NCI-H1105 treated with DMSO at 0.1 percent for 48 hours (cell line): Measurements from ENCODE around the gene SLC36A4.
"Not testable (repeated sequence)": the region's sequence is repeated elsewhere in the genome, so short reads cannot be mapped to it uniquely, and the experiment has no call there.

Source experiments
- DNase-seq: peaks from one replicate; lab custom pipeline; 2025; lab: John Stamatoyannopoulos, UW

SLC36A4 gene

DNA sequence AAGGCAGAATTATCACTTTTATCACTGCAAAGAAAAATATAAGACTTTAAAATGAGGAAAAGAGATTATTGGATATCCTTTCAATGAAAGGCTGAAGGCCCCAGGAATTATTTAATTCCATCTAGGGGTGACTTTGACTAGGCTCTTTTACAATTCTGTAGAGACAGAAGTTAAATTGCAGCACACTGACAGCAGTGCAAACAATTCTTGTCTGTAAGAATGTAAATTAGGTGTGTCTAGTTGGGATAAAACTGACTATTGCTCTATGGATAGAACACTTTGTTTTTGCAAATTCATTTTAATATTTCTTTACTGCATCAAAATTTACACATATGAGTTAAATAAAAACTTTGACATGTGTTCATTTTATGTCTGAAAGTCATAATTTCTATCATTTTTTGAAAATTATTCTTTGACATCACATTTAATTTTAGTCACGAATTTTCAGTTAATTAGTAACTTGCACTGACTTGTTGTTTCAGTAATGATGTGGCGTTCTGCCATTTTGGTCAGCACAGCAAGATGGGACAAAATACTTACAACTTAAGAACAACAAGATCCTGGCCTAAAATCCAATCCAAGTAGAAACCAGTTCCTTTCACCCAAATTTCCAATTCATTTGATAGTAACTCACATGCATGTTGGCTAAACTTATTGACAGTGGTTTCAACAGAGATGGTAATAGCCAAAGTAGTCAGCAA, 75.1 kb downstream of the SLC36A4 start:
- DNase-seq = no peak

DNA sequence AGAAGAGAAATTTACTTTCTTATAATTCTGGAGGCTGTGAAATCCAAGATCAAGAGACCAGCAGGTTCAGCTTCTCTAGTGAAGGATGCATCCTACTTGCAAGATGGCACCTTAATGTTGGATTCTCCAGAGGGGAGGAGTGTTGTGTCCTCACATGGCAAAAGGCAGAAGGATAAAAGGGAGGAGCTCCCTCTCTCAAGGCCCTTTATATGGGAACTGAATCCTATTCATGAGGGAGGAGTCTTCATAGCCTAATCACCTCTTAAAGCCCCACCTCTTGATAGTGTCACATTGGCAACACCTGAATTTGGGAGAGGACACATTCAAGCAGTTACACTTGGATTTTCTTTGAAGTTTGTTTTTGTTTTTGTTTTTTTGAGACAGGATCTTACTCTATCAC, 79.5 kb downstream of the SLC36A4 start:
- DNase-seq = no peak

DNA sequence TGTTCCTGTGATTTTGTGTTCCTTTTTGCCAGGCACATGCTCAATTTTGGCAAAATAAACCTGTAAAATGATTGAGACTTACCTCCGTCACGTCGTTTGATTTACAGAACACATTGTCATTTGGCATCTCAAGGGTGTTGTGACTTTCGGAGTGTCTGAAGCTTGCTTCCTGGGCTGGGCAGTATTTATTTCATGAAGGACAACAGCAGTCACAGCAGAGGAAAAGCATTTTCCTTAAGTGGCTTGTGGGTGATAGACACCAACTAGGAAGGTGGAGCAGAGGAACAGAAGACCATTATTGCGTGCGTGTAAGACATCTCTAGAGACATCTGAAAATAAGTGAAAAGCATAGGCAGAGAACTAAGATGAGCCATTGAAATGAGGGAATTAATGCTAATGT, 80.2 kb downstream of the SLC36A4 start:
- no peak for DNase-seq

DNA sequence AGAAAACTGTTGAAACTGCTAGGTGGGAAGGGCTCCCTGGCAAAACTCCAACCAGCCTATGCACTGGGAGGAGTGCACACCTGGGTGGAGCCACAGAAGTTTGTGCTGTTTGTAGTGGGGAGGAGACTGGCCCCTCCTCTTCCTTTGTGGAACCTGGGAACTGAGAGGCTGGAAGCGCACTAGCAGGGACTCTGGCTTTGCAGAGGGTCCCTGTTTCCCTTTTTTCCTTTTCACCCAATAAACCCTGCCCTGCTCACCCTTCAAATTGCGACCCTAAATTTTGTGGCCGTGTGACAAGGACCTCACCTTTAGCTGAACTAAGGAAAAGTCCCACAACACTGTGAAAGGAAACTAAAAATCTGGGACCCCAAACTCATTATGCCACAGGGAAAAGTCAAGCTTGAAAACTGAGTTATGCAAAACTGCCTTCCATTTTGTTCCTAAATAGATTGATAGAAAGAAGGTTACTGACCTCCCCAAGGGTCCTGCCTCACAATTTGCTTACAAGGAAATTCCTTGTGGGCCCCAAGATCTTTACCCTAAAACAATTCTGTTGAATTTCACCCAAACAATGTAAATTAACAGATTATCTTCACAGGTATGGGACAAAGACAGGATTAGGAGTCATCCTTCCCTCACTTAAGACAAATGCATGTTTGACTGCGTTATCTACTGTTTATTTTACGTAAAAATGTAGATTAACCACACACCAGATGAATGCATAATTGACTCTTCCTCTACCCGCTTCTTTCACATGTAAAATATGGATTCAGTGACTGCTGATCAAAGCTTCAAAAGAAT, 81.0 kb downstream of the SLC36A4 start:
- no peak for DNase-seq

DNA sequence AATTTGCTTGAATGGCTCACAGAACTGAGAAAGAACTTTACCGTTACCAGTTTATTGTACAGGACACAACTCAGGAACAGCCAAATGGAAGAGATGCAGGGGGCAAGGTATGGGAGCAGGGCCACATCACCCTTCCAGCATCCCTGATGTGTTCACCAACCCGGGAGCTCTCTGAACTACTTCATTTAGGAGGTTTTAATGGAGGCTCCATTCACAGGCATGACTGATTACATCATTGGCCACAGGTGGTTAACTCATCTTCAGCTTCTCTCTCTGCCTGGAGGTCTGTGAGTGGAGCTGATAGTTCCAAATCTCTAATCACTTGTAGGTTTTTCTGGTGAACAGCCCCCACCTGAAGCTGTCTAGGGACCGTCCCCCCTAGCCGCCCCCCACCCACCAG, 83.5 kb downstream of the SLC36A4 start:
- no peak for DNase-seq

DNA sequence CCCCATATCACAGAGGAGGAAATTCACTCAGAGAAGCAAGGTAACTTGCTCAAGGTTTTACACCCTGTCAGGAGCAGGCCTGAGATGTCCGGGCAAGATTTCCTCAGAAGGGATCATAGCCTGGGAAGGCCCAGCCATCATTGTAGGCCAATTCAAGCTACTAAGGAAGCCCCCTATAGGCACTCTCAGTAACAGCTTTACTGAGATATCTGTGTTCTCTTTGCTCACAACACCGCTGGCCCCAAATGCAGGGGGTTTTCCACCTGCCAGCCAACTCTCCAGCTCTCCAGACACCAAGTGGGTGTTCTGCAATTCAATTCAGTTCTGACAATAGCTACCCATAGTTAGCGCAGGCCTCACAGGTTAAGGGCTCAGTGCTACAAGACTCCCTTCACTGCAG, 84.0 kb downstream of the SLC36A4 start:
- DNase-seq = no peak

DNA sequence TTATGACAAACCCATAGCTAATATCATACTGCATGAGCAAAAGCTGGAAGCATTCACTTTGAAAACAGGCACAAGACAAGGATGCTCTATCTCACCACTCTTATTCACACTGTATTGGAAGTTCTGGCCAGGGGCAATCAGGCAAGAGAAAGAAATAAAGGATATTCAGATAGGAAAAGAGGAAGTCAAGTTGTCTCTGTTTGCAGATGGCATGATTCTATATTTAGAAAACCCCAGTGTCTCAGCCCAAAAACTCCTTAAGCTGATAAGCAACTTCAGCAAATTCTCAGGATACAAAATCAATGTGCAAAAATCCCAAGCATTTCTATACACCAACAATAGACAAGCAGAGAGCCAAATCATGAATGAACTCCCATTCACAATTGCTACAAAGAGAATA, 86.6 kb downstream of the SLC36A4 start:
- not testable (repeated sequence) for DNase-seq

DNA sequence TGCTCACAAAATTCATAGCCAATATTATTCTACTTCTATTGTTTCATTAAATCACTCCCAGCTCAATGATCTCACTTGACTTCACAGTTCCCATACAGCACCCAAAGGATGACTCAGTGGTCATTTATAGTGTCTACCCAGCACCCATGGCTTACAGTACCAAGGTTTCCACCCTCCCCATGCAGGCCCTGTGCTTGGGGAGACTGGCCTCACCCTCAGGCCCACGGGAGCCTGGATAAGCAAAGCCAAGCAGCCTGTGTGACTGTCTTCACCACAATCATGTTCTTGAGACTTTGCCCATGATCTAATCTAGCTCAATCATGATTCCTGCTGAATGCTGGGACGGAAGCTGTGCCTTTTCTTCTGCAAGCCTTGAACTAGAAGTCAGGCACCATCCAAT, 97.6 kb downstream of the SLC36A4 start:
- DNase-seq = no peak

DNA sequence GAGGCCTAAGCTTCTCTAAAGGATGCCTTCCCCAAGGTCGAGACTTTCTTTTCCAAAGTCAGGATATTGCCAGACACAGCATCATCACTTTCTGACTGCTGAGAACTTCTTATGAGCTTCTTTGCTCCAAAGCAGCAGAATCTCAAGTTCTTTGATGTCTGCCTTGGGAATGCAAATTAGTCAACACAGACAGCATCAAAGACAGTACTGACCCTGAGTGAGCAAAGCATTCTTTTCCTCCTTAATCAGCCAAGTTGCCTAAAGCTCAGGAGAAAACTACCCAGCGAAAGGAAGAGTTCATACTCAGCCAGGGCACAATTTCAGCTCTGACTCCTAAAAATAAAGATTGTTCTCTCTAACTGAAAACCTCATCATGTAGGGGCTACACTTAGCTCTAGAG, 98.0 kb downstream of the SLC36A4 start:
- no peak for DNase-seq
